22Rv1 (cell line): ENCODE measurements around the gene BMP4.

ENCODE experiments used
- H3K27ac ChIP-seq: fragments of 450-650 bp; 2 replicates; pipeline ENCODE4 v1.5.1; 2017
- ZFX ChIP-seq: fragments of 450-650 bp; IDR thresholded peaks from 2 replicates; pipeline ENCODE4 v1.6.1; 2017; ENCODE audit warnings: antibody characterized with exemption, borderline replicate concordance
- TF ChIP-seq, protein P1 (sequence below): fragments of 450-650 bp; IDR thresholded peaks from 2 replicates; pipeline ENCODE4 v1.5.1; 2017; ENCODE audit warnings: mild to moderate bottlenecking

BMP4 gene

DNA sequence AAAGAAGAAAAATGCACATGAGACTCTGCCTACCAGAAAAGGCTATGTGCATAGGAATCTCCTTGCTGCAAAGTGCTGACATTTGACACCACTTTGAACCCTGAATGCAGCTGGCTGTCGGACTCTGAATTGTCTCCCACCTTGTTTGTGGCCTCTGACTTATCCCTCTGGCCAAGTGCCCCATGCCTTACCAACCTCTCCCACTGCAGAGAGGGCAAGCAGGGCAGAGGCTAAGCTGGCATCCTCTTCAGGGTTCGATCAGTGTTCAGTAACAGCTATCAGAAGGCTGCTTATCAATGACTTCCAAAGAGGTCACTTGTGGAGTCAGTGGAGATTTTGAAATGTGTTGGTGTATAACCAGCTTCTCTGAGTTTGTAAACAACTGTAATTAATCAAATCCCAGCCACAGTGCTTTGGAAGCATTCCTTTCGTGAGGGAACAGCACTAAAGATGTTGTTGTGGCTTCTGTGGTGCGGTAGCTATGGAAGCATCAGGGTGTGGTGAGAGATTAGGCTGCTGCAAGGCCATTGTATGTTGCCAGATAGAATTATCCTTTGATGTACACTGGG lies 22.6 kb upstream of the BMP4 start:
- H3K27ac ChIP-seq, result no peak overlapping the region
- no peak for TF ChIP-seq ZFX
- TF ChIP-seq, protein P1, sequence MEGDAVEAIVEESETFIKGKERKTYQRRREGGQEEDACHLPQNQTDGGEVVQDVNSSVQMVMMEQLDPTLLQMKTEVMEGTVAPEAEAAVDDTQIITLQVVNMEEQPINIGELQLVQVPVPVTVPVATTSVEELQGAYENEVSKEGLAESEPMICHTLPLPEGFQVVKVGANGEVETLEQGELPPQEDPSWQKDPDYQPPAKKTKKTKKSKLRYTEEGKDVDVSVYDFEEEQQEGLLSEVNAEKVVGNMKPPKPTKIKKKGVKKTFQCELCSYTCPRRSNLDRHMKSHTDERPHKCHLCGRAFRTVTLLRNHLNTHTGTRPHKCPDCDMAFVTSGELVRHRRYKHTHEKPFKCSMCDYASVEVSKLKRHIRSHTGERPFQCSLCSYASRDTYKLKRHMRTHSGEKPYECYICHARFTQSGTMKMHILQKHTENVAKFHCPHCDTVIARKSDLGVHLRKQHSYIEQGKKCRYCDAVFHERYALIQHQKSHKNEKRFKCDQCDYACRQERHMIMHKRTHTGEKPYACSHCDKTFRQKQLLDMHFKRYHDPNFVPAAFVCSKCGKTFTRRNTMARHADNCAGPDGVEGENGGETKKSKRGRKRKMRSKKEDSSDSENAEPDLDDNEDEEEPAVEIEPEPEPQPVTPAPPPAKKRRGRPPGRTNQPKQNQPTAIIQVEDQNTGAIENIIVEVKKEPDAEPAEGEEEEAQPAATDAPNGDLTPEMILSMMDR, result no peak

DNA sequence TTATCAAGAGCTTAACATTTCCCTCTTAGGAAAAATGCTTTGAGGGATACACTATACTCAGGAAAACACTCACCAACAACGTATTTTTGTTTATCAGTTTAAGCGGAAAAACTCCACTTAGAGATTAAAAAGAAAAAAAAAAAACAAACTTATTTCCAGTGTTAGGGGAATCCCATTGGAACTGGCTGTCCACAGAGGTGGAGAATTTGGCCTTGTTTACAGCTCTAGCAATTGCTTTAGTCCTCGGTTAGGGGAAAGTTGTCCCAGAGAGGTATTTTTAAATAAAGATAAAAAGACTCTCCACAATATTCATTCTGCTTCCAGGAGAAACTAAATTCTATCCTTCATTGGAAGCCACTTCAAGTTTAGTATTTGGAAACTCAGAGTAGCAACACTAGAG lies 21.6 kb upstream of the BMP4 start:
- no peak overlapping the region for H3K27ac ChIP-seq
- TF ChIP-seq, protein P1, result no peak
- no peak for TF ChIP-seq ZFX

DNA sequence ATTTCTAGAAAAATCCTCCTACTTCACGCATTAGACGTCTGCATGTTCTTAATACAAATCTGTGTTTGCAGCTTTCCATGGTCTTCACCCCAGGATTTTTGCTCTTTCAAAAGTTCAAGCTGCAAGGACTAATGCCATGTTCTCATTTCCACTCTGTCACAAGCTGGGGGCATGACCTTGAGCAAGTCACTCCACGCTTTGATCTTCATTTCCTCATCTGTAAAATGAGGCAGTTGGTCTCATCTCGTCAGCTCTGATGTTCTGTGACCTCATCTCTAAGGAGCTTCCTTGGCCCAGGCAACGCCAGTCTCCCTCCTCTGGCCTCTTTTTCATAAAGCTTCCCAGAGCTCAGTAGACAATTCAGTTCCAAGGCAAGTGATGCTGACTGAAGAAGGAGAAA lies 18.8 kb upstream of the BMP4 start:
- TF ChIP-seq, protein P1, result no peak
- TF ChIP-seq ZFX, result no peak

DNA sequence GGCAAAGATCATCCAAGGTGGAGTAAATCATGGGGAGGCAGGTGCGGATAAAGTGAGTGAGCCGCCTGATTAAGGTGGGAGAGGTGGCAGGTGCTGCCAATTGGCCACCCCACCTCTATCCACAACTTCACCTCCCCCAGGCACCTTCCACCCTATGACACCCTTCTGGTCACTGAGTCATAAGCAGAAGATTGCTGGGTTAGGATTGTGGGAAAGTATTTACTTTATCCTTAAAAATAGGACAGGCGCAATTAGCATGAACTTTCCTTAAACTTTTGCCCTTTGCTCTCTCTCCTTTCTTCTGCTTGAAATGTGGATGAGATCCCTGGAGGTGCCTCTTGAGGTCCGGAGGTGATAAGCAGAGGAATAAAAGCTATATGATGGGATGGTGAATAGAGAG lies 14.9 kb upstream of the BMP4 start:
- TF ChIP-seq, protein P1, result no peak
- no peak for TF ChIP-seq ZFX
- no peak overlapping the region for H3K27ac ChIP-seq

More for the DNA sequence above, 18.8 kb upstream of the BMP4 start:
- no peak overlapping the region for H3K27ac ChIP-seq

DNA sequence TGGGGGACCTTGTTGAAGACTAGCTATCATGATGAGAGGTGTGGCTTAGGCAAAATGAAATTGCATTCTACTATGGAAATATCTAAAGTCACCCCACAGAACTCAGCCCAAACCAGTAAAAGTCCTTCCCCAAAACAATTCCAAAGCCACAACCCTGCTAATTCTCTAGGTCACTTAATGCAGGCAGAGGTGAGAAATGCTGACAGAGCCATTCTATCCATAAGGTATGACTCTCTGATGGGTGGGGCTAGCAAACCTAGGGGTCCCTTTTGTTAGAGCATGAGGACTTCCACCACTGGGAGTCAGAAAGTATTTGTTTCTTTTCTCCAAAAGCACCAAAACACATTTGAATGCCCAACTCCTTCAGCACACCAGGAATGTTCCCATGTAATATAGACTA lies 12.7 kb upstream of the BMP4 start:
- no peak overlapping the region for H3K27ac ChIP-seq
- TF ChIP-seq, protein P1, result no peak
- no peak for TF ChIP-seq ZFX

DNA sequence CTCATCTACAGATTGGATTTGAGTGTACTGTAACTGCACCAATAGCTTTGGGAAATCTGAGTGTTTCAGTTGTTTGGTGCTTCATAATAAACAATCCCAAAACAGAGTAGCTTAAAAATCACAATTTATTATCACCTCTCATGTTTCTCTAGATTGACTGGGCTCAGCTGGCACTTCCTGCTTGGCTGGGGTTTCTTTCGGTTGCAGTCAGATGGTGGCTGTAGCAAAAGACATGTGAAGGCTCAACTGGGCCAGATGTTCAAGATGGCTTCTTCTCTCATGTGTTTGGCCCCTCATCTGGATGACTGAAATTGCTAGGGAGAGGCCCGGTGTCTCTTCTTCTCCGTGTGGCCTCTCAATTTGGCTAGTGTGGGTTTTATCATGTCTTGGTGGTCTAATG lies 12.1 kb upstream of the BMP4 start:
- TF ChIP-seq ZFX, result no peak
- TF ChIP-seq, protein P1, result no peak
- H3K27ac ChIP-seq, result no peak overlapping the region

DNA sequence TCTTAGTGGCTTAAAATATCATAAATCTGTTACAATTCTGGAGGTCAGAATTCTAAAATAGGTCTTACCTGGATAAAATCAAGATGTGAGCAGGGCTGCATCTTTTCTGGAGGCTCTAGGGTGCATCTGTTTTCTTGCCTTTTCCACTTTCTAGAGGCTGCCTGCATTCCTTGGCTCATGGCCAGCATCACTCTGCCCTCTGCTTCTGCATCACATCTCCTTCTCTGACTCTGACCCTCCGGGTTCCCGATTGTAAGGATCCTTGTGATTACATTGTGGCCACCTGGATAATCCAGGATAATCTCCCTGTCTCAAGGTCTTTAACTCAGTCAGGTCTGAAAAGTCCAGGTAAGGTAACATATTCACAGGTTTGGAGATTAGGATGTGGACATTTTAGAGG lies 11.0 kb upstream of the BMP4 start:
- H3K27ac ChIP-seq, result no peak overlapping the region
- TF ChIP-seq ZFX, result no peak
- TF ChIP-seq, protein P1, result no peak
